HCT116 (cell line): ENCODE results near the gene BEX4. TPM values are rescaled to one million over a fixed set of nuclear protein-coding genes. Genes with fewer than 3 reads are reported as not detected.

Experiments
- ATAC-seq: fragments of 200-7000 bp; cut with Tn5 transposase; 2 replicates; pipeline ENCODE4 v1.9.1; 2020; ENCODE audit warnings: mild to moderate bottlenecking, moderate library complexity
- BruUV-seq: library from RNA; stranded (reverse); fragments of 400-500 nt; replicated peaks from 2 replicates; lab custom pipeline; 2021; lab: Mats Ljungman, UMichigan
- CTCF ChIA-PET: fragments of 300-600 bp; sonication (Branson Sonifier 250); formaldehyde crosslinking; loops from one replicate; lab custom pipeline; 2021; ENCODE audit warnings: antibody characterized with exemption; lab: Charles Lee
- POLR2A ChIA-PET: fragments of 300-600, 350-600 bp; sonication (Branson Sonifier 250); formaldehyde crosslinking; loops from one replicate; lab custom pipeline; 2021; ENCODE audit warnings: antibody characterized with exemption; lab: Charles Lee
- RAD21 ChIA-PET, 2 experiments: fragments of 300-600 bp; sonication (Branson Sonifier 250); formaldehyde crosslinking; loops; one replicate each; lab custom pipeline; 2023; ENCODE audit warnings: low total read pairs in 2 of 2; ENCODE audit not compliant: uncharacterized antibody in 2 of 2, unreplicated experiment in 2 of 2, low non-redundant PET in 1 of 2; lab: Charles Lee
- DNase-seq: peaks from one replicate; pipeline ENCODE4 v3.0.0-alpha.2; 2010; ENCODE audit warnings: low read depth, low spot score
- H2AFZ ChIP-seq: fragments of 200-600 bp; shearing (Covaris generic), sonication (generic); 2 replicates; pipeline ENCODE4 v1.6.1; 2017; ENCODE audit warnings: low read depth, mixed run types, mixed read lengths, antibody characterized with exemption, low read length; ENCODE audit not compliant: poor library complexity, severe bottlenecking
- H3K27ac ChIP-seq: 2 replicates; pipeline ENCODE4 v1.5.1; 2012; ENCODE audit warnings: low read depth, low read length
- H3K27me3 ChIP-seq: fragments of 200-600 bp; sonication (generic); 2 replicates; pipeline ENCODE4 v1.6.1; 2016; ENCODE audit warnings: mixed run types, low read length, mixed read lengths; ENCODE audit not compliant: insufficient read depth
- H3K36me3 ChIP-seq, 2 experiments: fragments of 200-500 bp in 1 of 2; fragments of 200-600 bp in 1 of 2; sonication (Bioruptor generic) in 1 of 2; sonication (generic) in 1 of 2; 2 replicates each; pipeline versions ENCODE4 v1.5.1 to v1.6.1; 2014 to 2016; ENCODE audit warnings: low read length in 2 of 2, inconsistent platforms in 1 of 2, mixed read lengths in 1 of 2, mixed run types in 1 of 2; ENCODE audit not compliant: insufficient read depth in 2 of 2, control insufficient read depth in 1 of 2
- H3K4me1 ChIP-seq, 2 experiments: fragments of 200-600 bp in 1 of 2; sonication (generic) in 1 of 2; 2 replicates each; pipeline versions ENCODE4 v1.5.1 to v1.6.1; 2012 to 2017; ENCODE audit warnings: low read length in 2 of 2, inconsistent platforms in 1 of 2, mild to moderate bottlenecking in 1 of 2, mixed read lengths in 1 of 2, mixed run types in 1 of 2, moderate library complexity in 1 of 2; ENCODE audit not compliant: insufficient read depth in 2 of 2, control insufficient read depth in 1 of 2
- H3K4me2 ChIP-seq: fragments of 200-600 bp; sonication (generic); 2 replicates; pipeline ENCODE4 v1.6.1; 2017; ENCODE audit warnings: mixed run types, low read length, mixed read lengths
- H3K4me3 ChIP-seq, 2 experiments: fragments of 200-600 bp in 1 of 2; sonication (generic) in 1 of 2; replicated peaks in 1 of 2; 2 replicates each; pipeline ENCODE4 v1.5.1; 2011 to 2016; ENCODE audit warnings: low read length in 2 of 2, control low read depth in 1 of 2, low read depth in 1 of 2, mild to moderate bottlenecking in 1 of 2, mixed read lengths in 1 of 2, mixed run types in 1 of 2
- H3K79me2 ChIP-seq: fragments of 200-600 bp; sonication (generic); 2 replicates; pipeline ENCODE4 v1.6.1; 2017; ENCODE audit warnings: mild to moderate bottlenecking, mixed run types, low read length, moderate library complexity, mixed read lengths; ENCODE audit not compliant: insufficient read depth
- H3K9ac ChIP-seq: fragments of 200-600 bp; sonication (generic); 2 replicates; pipeline ENCODE4 v1.6.1; 2016; ENCODE audit warnings: low read length, mixed read lengths
- H3K9me2 ChIP-seq: fragments of 200-600 bp; sonication (generic), shearing (Covaris generic); 2 replicates; pipeline ENCODE4 v1.6.1; 2017; ENCODE audit warnings: mixed run types, mild to moderate bottlenecking, moderate library complexity; ENCODE audit not compliant: insufficient read depth
- H3K9me3 ChIP-seq, 2 experiments: fragments of 200-500 bp in 1 of 2; fragments of 200-600 bp in 1 of 2; sonication (Bioruptor generic) in 1 of 2; sonication (generic) in 1 of 2; 2 replicates each; pipeline ENCODE4 v1.6.1; 2014 to 2017; ENCODE audit warnings: low read length in 2 of 2, mixed read lengths in 2 of 2, inconsistent platforms in 1 of 2, low read depth in 1 of 2, mild to moderate bottlenecking in 1 of 2, mixed run types in 1 of 2, moderate library complexity in 1 of 2; ENCODE audit not compliant: control insufficient read depth in 1 of 2, insufficient read depth in 1 of 2
- H4K20me1 ChIP-seq: fragments of 200-600 bp; sonication (generic), shearing (Covaris generic); 2 replicates; pipeline ENCODE4 v1.6.1; 2017; ENCODE audit warnings: mixed run types, mild to moderate bottlenecking, moderate library complexity; ENCODE audit not compliant: insufficient read depth
- CBX3 ChIP-seq: IDR thresholded peaks from 2 replicates; pipeline ENCODE4 v1.6.1; 2012; ENCODE audit warnings: low read depth
- EGR1 ChIP-seq: IDR thresholded peaks from 2 replicates; pipeline ENCODE4 v1.6.1; 2012; ENCODE audit warnings: low read depth
- ELF1 ChIP-seq: IDR thresholded peaks from 2 replicates; pipeline ENCODE4 v1.6.1; 2012; ENCODE audit warnings: low read depth, borderline replicate concordance
- EZH2 ChIP-seq: fragments of 200-600 bp; sonication (generic); IDR thresholded peaks from 2 replicates; pipeline ENCODE4 v1.6.1; 2017; ENCODE audit warnings: antibody characterized with exemption, mixed run types
- JUND ChIP-seq: IDR thresholded peaks from 2 replicates; pipeline ENCODE4 v1.6.1; 2012
- POLR2A ChIP-seq: IDR thresholded peaks from 2 replicates; pipeline ENCODE4 v1.7.0; 2011; ENCODE audit warnings: borderline replicate concordance; ENCODE audit not compliant: insufficient read depth, insufficient read length; ENCODE audit errors: extremely low read depth
- RAD21 ChIP-seq: IDR thresholded peaks from 2 replicates; pipeline ENCODE4 v1.6.1; 2012; ENCODE audit warnings: low read depth, mild to moderate bottlenecking
- SP1 ChIP-seq: IDR thresholded peaks from 2 replicates; pipeline ENCODE4 v1.6.1; 2012; ENCODE audit warnings: low read depth
- SRF ChIP-seq: IDR thresholded peaks from 2 replicates; pipeline ENCODE4 v1.6.1; 2012; ENCODE audit warnings: low read depth
- TCF7L2 ChIP-seq: IDR thresholded peaks from 2 replicates; pipeline ENCODE4 v1.7.0; 2011; ENCODE audit warnings: borderline replicate concordance, inconsistent platforms; ENCODE audit not compliant: insufficient read depth, insufficient read length; ENCODE audit errors: extremely low read depth
- YY1 ChIP-seq: IDR thresholded peaks from 2 replicates; pipeline ENCODE4 v1.6.1; 2011; ENCODE audit warnings: low read length, low read depth, moderate library complexity, mild to moderate bottlenecking; ENCODE audit not compliant: insufficient replicate concordance; ENCODE audit errors: extremely low read depth
- ZFX ChIP-seq: fragments of 450-650 bp; IDR thresholded peaks from 2 replicates; pipeline ENCODE4 v1.6.1; 2017
- ZNF274 ChIP-seq: fragments of 200-500 bp; sonication (Bioruptor generic); IDR thresholded peaks from 2 replicates; pipeline ENCODE4 v1.6.1; 2014; ENCODE audit warnings: mild to moderate bottlenecking, low read depth, low read length, inconsistent platforms
- intact Hi-C: fragments of 100-400 bp; cut with micrococcal nuclease; formaldehyde crosslinking; loops from 2 replicates; pipeline ENCODE4 v1.10.0; 2022
- total RNA-seq: library from RNA; stranded (reverse); gene quantifications from one replicate; pipeline ENCODE4 v1.2.1, GENCODE V29; 2021; ENCODE audit not compliant: unreplicated experiment
- TF ChIP-seq, protein P1 (sequence below): IDR thresholded peaks from 2 replicates; pipeline ENCODE4 v1.6.1; 2011; ENCODE audit warnings: mild to moderate bottlenecking, low read length, moderate library complexity; ENCODE audit not compliant: insufficient replicate concordance; ENCODE audit errors: extremely low read depth
- TF ChIP-seq, protein P2 (sequence below): IDR thresholded peaks from 2 replicates; pipeline ENCODE4 v1.6.1; 2012

Gene BEX4
- total RNA-seq, 1 experiment from 2014 or later, result 0.91 TPM

DNA sequence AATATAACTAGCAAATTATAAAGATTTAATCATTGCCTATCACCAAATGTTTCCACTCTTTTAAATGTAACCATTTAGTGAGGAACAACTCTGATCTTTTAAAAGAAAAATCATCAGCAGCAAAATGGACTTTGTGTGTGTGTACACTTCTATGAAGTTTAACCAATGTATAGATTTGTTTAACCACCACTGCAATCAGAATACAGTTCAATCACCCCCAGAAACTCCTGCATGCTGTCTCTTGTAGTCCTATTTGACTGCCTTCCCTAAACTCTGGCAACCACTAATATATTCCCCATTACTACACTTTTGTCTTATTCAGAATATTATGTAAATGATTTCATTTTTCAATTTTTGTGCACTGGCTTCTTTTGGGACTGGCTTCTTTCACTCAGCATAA is 41.7 kb downstream of the BEX4 start:
- RAD21 ChIA-PET, result no interaction called here
- intact Hi-C loops, result no loop called here

More for the DNA sequence above, 41.7 kb downstream of the BEX4 start:
- H3K9me2 ChIP-seq, result no peaks in the 10 kb centered on the region
- DNase-seq, result no peak
- H2AFZ ChIP-seq, result no peak overlapping the region
- H3K27me3 ChIP-seq, result no peaks in the 10 kb centered on the region
- H3K9me3 ChIP-seq, result no peaks in the 10 kb centered on the region
- no peak overlapping the region for H3K4me2 ChIP-seq
- TF ChIP-seq EZH2, result no peak
- TF ChIP-seq, protein P1, sequence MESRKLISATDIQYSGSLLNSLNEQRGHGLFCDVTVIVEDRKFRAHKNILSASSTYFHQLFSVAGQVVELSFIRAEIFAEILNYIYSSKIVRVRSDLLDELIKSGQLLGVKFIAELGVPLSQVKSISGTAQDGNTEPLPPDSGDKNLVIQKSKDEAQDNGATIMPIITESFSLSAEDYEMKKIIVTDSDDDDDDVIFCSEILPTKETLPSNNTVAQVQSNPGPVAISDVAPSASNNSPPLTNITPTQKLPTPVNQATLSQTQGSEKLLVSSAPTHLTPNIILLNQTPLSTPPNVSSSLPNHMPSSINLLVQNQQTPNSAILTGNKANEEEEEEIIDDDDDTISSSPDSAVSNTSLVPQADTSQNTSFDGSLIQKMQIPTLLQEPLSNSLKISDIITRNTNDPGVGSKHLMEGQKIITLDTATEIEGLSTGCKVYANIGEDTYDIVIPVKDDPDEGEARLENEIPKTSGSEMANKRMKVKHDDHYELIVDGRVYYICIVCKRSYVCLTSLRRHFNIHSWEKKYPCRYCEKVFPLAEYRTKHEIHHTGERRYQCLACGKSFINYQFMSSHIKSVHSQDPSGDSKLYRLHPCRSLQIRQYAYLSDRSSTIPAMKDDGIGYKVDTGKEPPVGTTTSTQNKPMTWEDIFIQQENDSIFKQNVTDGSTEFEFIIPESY, result no peak
- no peak for TF ChIP-seq YY1
- TF ChIP-seq RAD21, result no peak
- no peak for TF ChIP-seq SRF
- no peak for TF ChIP-seq ZNF274
- TF ChIP-seq CBX3, result no peak
- TF ChIP-seq, protein P2, sequence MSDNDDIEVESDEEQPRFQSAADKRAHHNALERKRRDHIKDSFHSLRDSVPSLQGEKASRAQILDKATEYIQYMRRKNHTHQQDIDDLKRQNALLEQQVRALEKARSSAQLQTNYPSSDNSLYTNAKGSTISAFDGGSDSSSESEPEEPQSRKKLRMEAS, result no peak
- no peak for TF ChIP-seq ZFX
- no peak for TF ChIP-seq SP1
- TF ChIP-seq TCF7L2, result no peak
- TF ChIP-seq POLR2A, result no peak
- no peak for TF ChIP-seq JUND
- no peak for TF ChIP-seq EGR1
- no peak for TF ChIP-seq ELF1
- H3K27ac ChIP-seq, result no peak overlapping the region
- H3K36me3 ChIP-seq, result no peaks in the 10 kb centered on the region
- H3K4me3 ChIP-seq, result no peak overlapping the region
- no peak for ATAC-seq
- no TSS peak for BruUV-seq
- no peak overlapping the region for H3K9ac ChIP-seq
- peaks cover 0 to 15% of the 10 kb centered on the region in 2 experiments; a peak in 2 of 4 replicates for H3K4me1 ChIP-seq
- H3K79me2 ChIP-seq, result peaks cover 19% of the 10 kb centered on the region
- H4K20me1 ChIP-seq, result no peaks in the 10 kb centered on the region
- ChIA-PET POLR2A (no interaction called here), CTCF (no interaction called here)
